ENCODE results near the gene RFX4. TPM values are rescaled to one million over a fixed set of nuclear protein-coding genes. Genes with fewer than 3 reads are reported as not detected.

The RFX4 gene
- total RNA-seq, 1 experiment from 2014 or later: not detected

DNA sequence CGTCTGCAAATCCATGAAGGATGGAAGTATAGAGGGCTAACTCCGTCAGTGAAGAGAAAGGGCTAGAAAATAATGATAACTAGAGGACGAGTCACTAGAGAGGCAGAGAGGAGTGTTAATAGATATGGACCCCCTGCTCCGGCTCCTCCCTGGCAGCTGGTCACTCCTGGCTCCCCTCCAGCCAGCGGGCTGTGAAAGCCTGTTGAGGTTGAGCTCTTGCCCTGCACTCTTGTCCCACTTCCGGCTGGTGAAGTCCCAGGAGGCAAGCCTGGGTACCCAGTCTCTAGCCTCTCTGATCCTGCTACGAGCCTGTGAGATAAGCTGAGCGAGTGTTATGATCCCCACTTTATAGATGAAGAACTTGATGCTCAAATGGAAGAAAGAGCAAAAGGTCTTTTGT lies 90.3 kb downstream of the RFX4 start:
- no TSS peak for BruUV-seq (replicated peaks)
- ChIA-PET POLR2A (no interaction called here), CTCF (no interaction called here)
- no peak for DNase-seq (ENCODE audit: low read depth, low spot score)
- Histone ChIP-seq H3K36me3 (ENCODE audit: control insufficient read depth, insufficient read depth, low read length) (no peaks in the 10 kb centered on the region), H3K27me3 (ENCODE audit: control insufficient read depth, insufficient read depth, low read length) (peaks cover 7% of the 10 kb centered on the region; the same call in 1 of the 2 replicates), H3K27ac (ENCODE audit: low read length) (no peak overlapping the region), H3K4me3 (ENCODE audit: low read depth in 2 of 2, low read length in 2 of 2) (no peak overlapping the region), H3K4me1 (ENCODE audit: control insufficient read depth, insufficient read depth, low read length) (no peaks in the 10 kb centered on the region), H3K9me3 (ENCODE audit: control insufficient read depth, insufficient read depth, low read depth, low read length) (no peaks in the 10 kb centered on the region)
- in situ Hi-C loops (cut with HindIII; ENCODE audit: low pct_unique_long_range_greater_than_20kb, low sequenced_read_pairs): no loop called here
- ATAC-seq: no peak
- TF ChIP-seq TCF7L2 (IDR thresholded peaks at IDR 0.05; ENCODE audit: low read depth, low read length) (no peak), POLR2AphosphoS5 (IDR thresholded peaks at IDR 0.05; ENCODE audit: low read depth, low read length) (no peak), SIN3A (IDR thresholded peaks at IDR 0.05; ENCODE audit: borderline replicate concordance, insufficient read depth, low read depth, low read length) (no peak), CTCF (IDR thresholded peaks at IDR 0.05) (no peak)
- TF ChIP-seq, protein P1, sequence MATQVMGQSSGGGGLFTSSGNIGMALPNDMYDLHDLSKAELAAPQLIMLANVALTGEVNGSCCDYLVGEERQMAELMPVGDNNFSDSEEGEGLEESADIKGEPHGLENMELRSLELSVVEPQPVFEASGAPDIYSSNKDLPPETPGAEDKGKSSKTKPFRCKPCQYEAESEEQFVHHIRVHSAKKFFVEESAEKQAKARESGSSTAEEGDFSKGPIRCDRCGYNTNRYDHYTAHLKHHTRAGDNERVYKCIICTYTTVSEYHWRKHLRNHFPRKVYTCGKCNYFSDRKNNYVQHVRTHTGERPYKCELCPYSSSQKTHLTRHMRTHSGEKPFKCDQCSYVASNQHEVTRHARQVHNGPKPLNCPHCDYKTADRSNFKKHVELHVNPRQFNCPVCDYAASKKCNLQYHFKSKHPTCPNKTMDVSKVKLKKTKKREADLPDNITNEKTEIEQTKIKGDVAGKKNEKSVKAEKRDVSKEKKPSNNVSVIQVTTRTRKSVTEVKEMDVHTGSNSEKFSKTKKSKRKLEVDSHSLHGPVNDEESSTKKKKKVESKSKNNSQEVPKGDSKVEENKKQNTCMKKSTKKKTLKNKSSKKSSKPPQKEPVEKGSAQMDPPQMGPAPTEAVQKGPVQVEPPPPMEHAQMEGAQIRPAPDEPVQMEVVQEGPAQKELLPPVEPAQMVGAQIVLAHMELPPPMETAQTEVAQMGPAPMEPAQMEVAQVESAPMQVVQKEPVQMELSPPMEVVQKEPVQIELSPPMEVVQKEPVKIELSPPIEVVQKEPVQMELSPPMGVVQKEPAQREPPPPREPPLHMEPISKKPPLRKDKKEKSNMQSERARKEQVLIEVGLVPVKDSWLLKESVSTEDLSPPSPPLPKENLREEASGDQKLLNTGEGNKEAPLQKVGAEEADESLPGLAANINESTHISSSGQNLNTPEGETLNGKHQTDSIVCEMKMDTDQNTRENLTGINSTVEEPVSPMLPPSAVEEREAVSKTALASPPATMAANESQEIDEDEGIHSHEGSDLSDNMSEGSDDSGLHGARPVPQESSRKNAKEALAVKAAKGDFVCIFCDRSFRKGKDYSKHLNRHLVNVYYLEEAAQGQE (IDR thresholded peaks at IDR 0.05; ENCODE audit: insufficient read depth in 1 of 2, low read depth in 2 of 2, low read length in 1 of 2): no peak
- intact Hi-C loops (cut with micrococcal nuclease; ENCODE audit: unreplicated experiment): no loop called here

GRCh38 chr12:106675651-106676435 lies 93.0 kb downstream of the RFX4 start:
- TF ChIP-seq POLR2AphosphoS5 (IDR thresholded peaks at IDR 0.05; ENCODE audit: low read depth, low read length) (no peak), TCF7L2 (IDR thresholded peaks at IDR 0.05; ENCODE audit: low read depth, low read length) (no peak), CTCF (IDR thresholded peaks at IDR 0.05) (no peak), SIN3A (IDR thresholded peaks at IDR 0.05; ENCODE audit: borderline replicate concordance, insufficient read depth, low read depth, low read length) (no peak)
- TF ChIP-seq, protein P1 (IDR thresholded peaks at IDR 0.05; ENCODE audit: insufficient read depth in 1 of 2, low read depth in 2 of 2, low read length in 1 of 2): no peak
- in situ Hi-C loops (cut with HindIII; ENCODE audit: low pct_unique_long_range_greater_than_20kb, low sequenced_read_pairs): no loop called here
- no TSS peak for BruUV-seq (replicated peaks)
- no peak overlapping the region for H3K4me3 ChIP-seq (ENCODE audit: low read depth in 2 of 2, low read length in 2 of 2)
- peaks cover 5% of the 10 kb centered on the region; the same call in 1 of the 2 replicates for H3K27me3 ChIP-seq (ENCODE audit: control insufficient read depth, insufficient read depth, low read length)
- intact Hi-C loops (cut with micrococcal nuclease; ENCODE audit: unreplicated experiment): no loop called here
- POLR2A ChIA-PET: no interaction called here
- CTCF ChIA-PET: no interaction called here
- no peaks in the 10 kb centered on the region for H3K4me1 ChIP-seq (ENCODE audit: control insufficient read depth, insufficient read depth, low read length)
- DNase-seq (ENCODE audit: low read depth, low spot score) (no peak), ATAC-seq (no peak)
- no peaks in the 10 kb centered on the region for H3K9me3 ChIP-seq (ENCODE audit: control insufficient read depth, insufficient read depth, low read depth, low read length)
- no peaks in the 10 kb centered on the region for H3K36me3 ChIP-seq (ENCODE audit: control insufficient read depth, insufficient read depth, low read length)
- no peak overlapping the region for H3K27ac ChIP-seq (ENCODE audit: low read length)

Data from Panc1 (cell line).